ENCODE measurements around the gene TEX2.

- TF ChIP-seq POLR2A (IDR thresholded peaks at IDR 0.05) (no peak), CTCF (IDR thresholded peaks at IDR 0.05) (no peak)
Observed at GRCh38 chr17:64126918-64127317, 136.1 kb downstream of the TEX2 start.

Measured in Peyer's patch (tissue), 4 donors.